ENCODE results near the gene VSIG2.

VSIG2 gene

GRCh38 chr11:124758355-124759265 lies 6.6 kb upstream of the VSIG2 start:
- peak; percentile 86 for TF ChIP-seq CTCF (IDR thresholded peaks at IDR 0.05; ENCODE audit: borderline replicate concordance, insufficient read depth, low read depth, low read length)

GRCh38 chr11:124757320-124757719 lies 5.3 kb upstream of the VSIG2 start:
- no peak overlapping the region for H3K4me3 ChIP-seq (ENCODE audit: low read depth, low read length)
- TF ChIP-seq CTCF (IDR thresholded peaks at IDR 0.05; ENCODE audit: borderline replicate concordance, insufficient read depth, low read depth, low read length), result no peak

More at GRCh38 chr11:124758355-124759265, 6.6 kb upstream of the VSIG2 start:
- peak overlapping the region; percentile 68 for H3K4me3 ChIP-seq (ENCODE audit: low read depth, low read length)

GRCh38 chr11:124756753-124757227 lies 4.7 kb upstream of the VSIG2 start:
- H3K4me3 ChIP-seq (ENCODE audit: low read depth, low read length), result no peak overlapping the region
- TF ChIP-seq CTCF (IDR thresholded peaks at IDR 0.05; ENCODE audit: borderline replicate concordance, insufficient read depth, low read depth, low read length), result no peak

- no peak for TF ChIP-seq CTCF (IDR thresholded peaks at IDR 0.05; ENCODE audit: borderline replicate concordance, insufficient read depth, low read depth, low read length)
- H3K4me3 ChIP-seq (ENCODE audit: low read depth, low read length), result no peak overlapping the region
Measured at GRCh38 chr11:124756033-124756752, 4.1 kb upstream of the VSIG2 start.

- no peak overlapping the region for H3K4me3 ChIP-seq (ENCODE audit: low read depth, low read length)
- TF ChIP-seq CTCF (IDR thresholded peaks at IDR 0.05; ENCODE audit: borderline replicate concordance, insufficient read depth, low read depth, low read length), result no peak
Measured at GRCh38 chr11:124754710-124755109, 2.7 kb upstream of the VSIG2 start.

- no peak for TF ChIP-seq CTCF (IDR thresholded peaks at IDR 0.05; ENCODE audit: borderline replicate concordance, insufficient read depth, low read depth, low read length)
- no peak overlapping the region for H3K4me3 ChIP-seq (ENCODE audit: low read depth, low read length)
Measured at GRCh38 chr11:124754309-124754708, 2.3 kb upstream of the VSIG2 start.

Data from GM12875 (cell line).